ENCODE measurements around the gene MYBPHL. TPM values are rescaled to one million over a fixed set of nuclear protein-coding genes. Genes with fewer than 3 reads are reported as not detected.

Gene MYBPHL
- total and polyA plus RNA-seq, 2 of the 13 experiments (the other 11 are each of a cell fraction or from before 2014, with no cell fraction given), result 3.7 to 3.8 TPM

DNA sequence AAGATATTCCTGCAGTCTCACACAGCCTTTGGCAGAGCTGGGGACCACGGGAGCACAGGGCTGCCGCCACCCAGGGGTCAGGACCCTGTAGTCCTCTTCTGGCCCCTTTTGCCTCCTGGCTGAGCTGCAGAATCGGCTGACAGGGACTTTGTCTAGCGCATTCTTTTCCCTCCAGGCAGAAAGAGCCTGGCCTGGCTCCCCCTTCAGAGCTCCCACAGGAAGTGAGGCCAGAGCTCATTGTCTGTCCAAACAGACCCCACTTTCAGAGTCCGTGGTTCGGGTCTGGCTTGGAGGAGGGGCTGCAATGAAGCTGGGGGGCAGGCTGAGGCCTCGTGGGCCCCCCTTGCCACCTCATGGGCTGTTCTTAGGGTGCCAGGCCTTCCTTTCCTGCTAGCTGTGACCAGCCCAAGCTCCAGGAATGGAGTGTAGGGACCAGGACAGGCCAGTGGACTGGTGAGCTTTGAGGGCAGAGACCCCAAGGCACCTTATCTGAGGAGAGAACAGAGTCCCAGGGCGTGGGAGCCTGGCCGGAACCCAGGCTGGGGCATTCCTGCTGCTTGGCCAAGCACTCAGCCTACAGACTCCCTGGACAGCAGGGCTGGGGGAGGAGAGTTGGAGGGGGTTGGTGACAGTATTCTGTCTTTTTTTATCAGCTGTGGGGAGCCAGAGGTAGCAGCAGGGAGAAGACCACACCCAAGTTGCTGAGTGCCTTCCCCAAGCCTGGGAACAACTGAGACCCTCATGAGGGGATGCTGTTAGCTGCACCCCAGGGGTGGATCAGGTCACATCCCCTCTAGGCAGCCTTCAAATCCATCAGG lies 52.8 kb downstream of the MYBPHL start (continued):
- TF ChIP-seq, protein P1, sequence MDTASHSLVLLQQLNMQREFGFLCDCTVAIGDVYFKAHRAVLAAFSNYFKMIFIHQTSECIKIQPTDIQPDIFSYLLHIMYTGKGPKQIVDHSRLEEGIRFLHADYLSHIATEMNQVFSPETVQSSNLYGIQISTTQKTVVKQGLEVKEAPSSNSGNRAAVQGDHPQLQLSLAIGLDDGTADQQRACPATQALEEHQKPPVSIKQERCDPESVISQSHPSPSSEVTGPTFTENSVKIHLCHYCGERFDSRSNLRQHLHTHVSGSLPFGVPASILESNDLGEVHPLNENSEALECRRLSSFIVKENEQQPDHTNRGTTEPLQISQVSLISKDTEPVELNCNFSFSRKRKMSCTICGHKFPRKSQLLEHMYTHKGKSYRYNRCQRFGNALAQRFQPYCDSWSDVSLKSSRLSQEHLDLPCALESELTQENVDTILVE (CRISPR knock-in tag; IDR thresholded peaks at IDR 0.05), result no peak
- peak; percentile 25; the same call in 1 of the 2 replicates for TF ChIP-seq SOX5 (CRISPR knock-in tag; IDR thresholded peaks at IDR 0.05; ENCODE audit: borderline replicate concordance)
- TF ChIP-seq, protein P2, sequence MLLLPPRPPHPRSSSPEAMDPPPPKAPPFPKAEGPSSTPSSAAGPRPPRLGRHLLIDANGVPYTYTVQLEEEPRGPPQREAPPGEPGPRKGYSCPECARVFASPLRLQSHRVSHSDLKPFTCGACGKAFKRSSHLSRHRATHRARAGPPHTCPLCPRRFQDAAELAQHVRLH (CRISPR knock-in tag; IDR thresholded peaks at IDR 0.05; ENCODE audit: borderline replicate concordance, low read depth), result no peak
- TF ChIP-seq TCF7 (IDR thresholded peaks at IDR 0.05; ENCODE audit: low read depth), result no peak
- no peak for TF ChIP-seq MAF1 (CRISPR knock-in tag; IDR thresholded peaks at IDR 0.05; ENCODE audit: borderline replicate concordance)
- TF ChIP-seq EP300 (IDR thresholded peaks at IDR 0.05; ENCODE audit: low read depth in 2 of 2, low read length in 2 of 2), result no peak
- no peak for TF ChIP-seq EP300 (CRISPR knock-in tag; IDR thresholded peaks at IDR 0.05; ENCODE audit: borderline replicate concordance)
- 0 out of 2 replicates have a peak, but pooled peaks have one; percentile 49 for TF ChIP-seq BRD4 (CRISPR knock-in tag; IDR thresholded peaks at IDR 0.05)
- peak; percentile 47 for TF ChIP-seq HNF4A (CRISPR knock-in tag; IDR thresholded peaks at IDR 0.05)
- no peak for TF ChIP-seq RBM39 (IDR thresholded peaks at IDR 0.05; ENCODE audit: low read depth, low read length, poor library complexity, severe bottlenecking)
- peak in 1 of 2 experiments; percentile 45; a peak in 1 of 4 replicates for TF ChIP-seq NR2F1 (CRISPR knock-in tag; IDR thresholded peaks at IDR 0.05)
- TF ChIP-seq, protein P3, sequence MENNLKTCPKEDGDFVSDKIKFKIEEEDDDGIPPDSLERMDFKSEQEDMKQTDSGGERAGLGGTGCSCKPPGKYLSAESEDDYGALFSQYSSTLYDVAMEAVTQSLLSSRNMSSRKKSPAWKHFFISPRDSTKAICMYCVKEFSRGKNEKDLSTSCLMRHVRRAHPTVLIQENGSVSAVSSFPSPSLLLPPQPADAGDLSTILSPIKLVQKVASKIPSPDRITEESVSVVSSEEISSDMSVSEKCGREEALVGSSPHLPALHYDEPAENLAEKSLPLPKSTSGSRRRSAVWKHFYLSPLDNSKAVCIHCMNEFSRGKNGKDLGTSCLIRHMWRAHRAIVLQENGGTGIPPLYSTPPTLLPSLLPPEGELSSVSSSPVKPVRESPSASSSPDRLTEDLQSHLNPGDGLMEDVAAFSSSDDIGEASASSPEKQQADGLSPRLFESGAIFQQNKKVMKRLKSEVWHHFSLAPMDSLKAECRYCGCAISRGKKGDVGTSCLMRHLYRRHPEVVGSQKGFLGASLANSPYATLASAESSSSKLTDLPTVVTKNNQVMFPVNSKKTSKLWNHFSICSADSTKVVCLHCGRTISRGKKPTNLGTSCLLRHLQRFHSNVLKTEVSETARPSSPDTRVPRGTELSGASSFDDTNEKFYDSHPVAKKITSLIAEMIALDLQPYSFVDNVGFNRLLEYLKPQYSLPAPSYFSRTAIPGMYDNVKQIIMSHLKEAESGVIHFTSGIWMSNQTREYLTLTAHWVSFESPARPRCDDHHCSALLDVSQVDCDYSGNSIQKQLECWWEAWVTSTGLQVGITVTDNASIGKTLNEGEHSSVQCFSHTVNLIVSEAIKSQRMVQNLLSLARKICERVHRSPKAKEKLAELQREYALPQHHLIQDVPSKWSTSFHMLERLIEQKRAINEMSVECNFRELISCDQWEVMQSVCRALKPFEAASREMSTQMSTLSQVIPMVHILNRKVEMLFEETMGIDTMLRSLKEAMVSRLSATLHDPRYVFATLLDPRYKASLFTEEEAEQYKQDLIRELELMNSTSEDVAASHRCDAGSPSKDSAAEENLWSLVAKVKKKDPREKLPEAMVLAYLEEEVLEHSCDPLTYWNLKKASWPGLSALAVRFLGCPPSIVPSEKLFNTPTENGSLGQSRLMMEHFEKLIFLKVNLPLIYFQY (CRISPR knock-in tag; IDR thresholded peaks at IDR 0.05; ENCODE audit: borderline replicate concordance), result no peak
- no peak for TF ChIP-seq HNRNPH1 (optimal IDR thresholded peaks at IDR 0.05; ENCODE audit: low read depth, low read length)
- 0 out of 2 replicates have a peak, but pooled peaks have one; percentile 64 for TF ChIP-seq ZNF543 (CRISPR knock-in tag; IDR thresholded peaks at IDR 0.05)
- no peak for TF ChIP-seq HOXA9 (CRISPR knock-in tag; IDR thresholded peaks at IDR 0.05; ENCODE audit: borderline replicate concordance)
- no peak for TF ChIP-seq ZNF101 (CRISPR knock-in tag; IDR thresholded peaks at IDR 0.05; ENCODE audit: borderline replicate concordance, low read depth)
- no peak for TF ChIP-seq ZSCAN12 (CRISPR knock-in tag; IDR thresholded peaks at IDR 0.05)
- no peak for TF ChIP-seq ZFP36L1 (CRISPR knock-in tag; IDR thresholded peaks at IDR 0.05)
- TF ChIP-seq, protein P4, sequence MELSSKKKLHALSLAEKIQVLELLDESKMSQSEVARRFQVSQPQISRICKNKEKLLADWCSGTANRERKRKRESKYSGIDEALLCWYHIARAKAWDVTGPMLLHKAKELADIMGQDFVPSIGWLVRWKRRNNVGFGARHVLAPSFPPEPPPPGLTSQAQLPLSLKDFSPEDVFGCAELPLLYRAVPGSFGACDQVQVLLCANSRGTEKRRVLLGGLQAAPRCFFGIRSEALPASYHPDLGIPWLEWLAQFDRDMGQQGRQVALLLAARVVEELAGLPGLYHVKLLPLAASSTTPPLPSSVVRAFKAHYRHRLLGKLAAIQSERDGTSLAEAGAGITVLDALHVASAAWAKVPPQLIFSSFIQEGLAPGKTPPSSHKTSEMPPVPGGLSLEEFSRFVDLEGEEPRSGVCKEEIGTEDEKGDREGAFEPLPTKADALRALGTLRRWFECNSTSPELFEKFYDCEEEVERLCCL (CRISPR knock-in tag; IDR thresholded peaks at IDR 0.05; ENCODE audit: borderline replicate concordance), result no peak
- TF ChIP-seq FOSL2 (CRISPR knock-in tag; IDR thresholded peaks at IDR 0.05), result no peak
- TF ChIP-seq ZFX (CRISPR knock-in tag; IDR thresholded peaks at IDR 0.05; ENCODE audit: low read depth), result peak; percentile 82
- peak; percentile 81 for TF ChIP-seq ZNF761 (CRISPR knock-in tag; conservative IDR thresholded peaks at IDR 0.05)
